Activated T-helper 1 cell treated with anti-CD3 and anti-CD28 coated beads, Interleukin-12 subunit alpha, Interleukin-12 subunit beta, Interleukin-2, Interleukin-4 antibody, amounts not matched to agents 30 ng/mL and 10 ng/mL and 1 ng/mL, durations not matched to agents 14 hours and 24 hours and 36 hours (primary cell): ENCODE data around the gene KIF20B. TPM values are rescaled to one million over a fixed set of nuclear protein-coding genes. Genes with fewer than 3 reads are reported as not detected.
"Not testable (repeated sequence)": the region's sequence is repeated elsewhere in the genome, so short reads cannot be mapped to it uniquely, and the experiment has no call there.

Experiments
- DNase-seq: peaks from one replicate; pipeline ENCODE4 v3.0.0; 2021; ENCODE audit warnings: low spot score
- H3K27ac Mint-ChIP-seq: one replicate; pipeline ENCODE4 v1.8.0; 2021; ENCODE audit warnings: mild to moderate bottlenecking, mixed read lengths
- H3K27me3 Mint-ChIP-seq: one replicate; pipeline ENCODE4 v1.8.0; 2022; ENCODE audit warnings: mild to moderate bottlenecking, moderate library complexity, mixed read lengths; ENCODE audit not compliant: insufficient read depth
- H3K36me3 Mint-ChIP-seq: one replicate; pipeline ENCODE4 v1.8.0; 2021; ENCODE audit warnings: low read depth, mixed read lengths
- H3K4me1 Mint-ChIP-seq: one replicate; pipeline ENCODE4 v1.8.0; 2021; ENCODE audit warnings: low read depth, mixed read lengths
- H3K4me3 Mint-ChIP-seq: one replicate; pipeline ENCODE4 v1.8.0; 2021; ENCODE audit warnings: mild to moderate bottlenecking, moderate library complexity, mixed read lengths
- H3K9me3 Mint-ChIP-seq: one replicate; pipeline ENCODE4 v1.8.0; 2021; ENCODE audit warnings: mixed read lengths
- intact Hi-C: fragments of 100-400 bp; cut with micrococcal nuclease; formaldehyde crosslinking; loops from one replicate; pipeline ENCODE4 v1.15.1; 2024
- total RNA-seq: library from RNA; stranded (reverse); gene quantifications from 2 replicates; pipeline ENCODE4 v1.2.3, GENCODE V29; 2022

Gene KIF20B
- total RNA-seq, 1 donor from 2014 or later = 48.7 TPM

GRCh38 chr10:89759531-89759930 lies 58.1 kb downstream of the KIF20B start:
- no peak overlapping the region for H3K4me3 Mint-ChIP-seq
- peaks cover 53% of the 10 kb centered on the region for H3K36me3 Mint-ChIP-seq
- no peaks in the 10 kb centered on the region for H3K27me3 Mint-ChIP-seq
- H3K9me3 Mint-ChIP-seq = peaks cover 3% of the 10 kb centered on the region
- no peaks in the 10 kb centered on the region for H3K4me1 Mint-ChIP-seq
- H3K27ac Mint-ChIP-seq = no peak overlapping the region
- no peak for DNase-seq
- intact Hi-C loops = no loop called here

GRCh38 chr10:89763671-89764070 lies 62.3 kb downstream of the KIF20B start:
- H3K4me3 Mint-ChIP-seq, DNase-seq, intact Hi-C loops, H3K27me3 Mint-ChIP-seq, H3K27ac Mint-ChIP-seq, H3K9me3 Mint-ChIP-seq, H3K4me1 Mint-ChIP-seq: not testable (repeated sequence)
- H3K36me3 Mint-ChIP-seq = peaks cover 63% of the 10 kb centered on the region

GRCh38 chr10:89771684-89772083 lies 70.3 kb downstream of the KIF20B start:
- Mint-ChIP-seq H3K36me3 (peaks cover 50% of the 10 kb centered on the region), H3K4me3 (no peak overlapping the region), H3K9me3 (no peaks in the 10 kb centered on the region), H3K27ac (no peak overlapping the region), H3K4me1 (peaks cover 21% of the 10 kb centered on the region), H3K27me3 (no peaks in the 10 kb centered on the region)
- intact Hi-C loops = no loop called here
- DNase-seq = no peak

GRCh38 chr10:89773081-89773480 lies 71.7 kb downstream of the KIF20B start:
- Mint-ChIP-seq H3K4me1 (peaks cover 21% of the 10 kb centered on the region), H3K27ac (no peak overlapping the region), H3K9me3 (no peaks in the 10 kb centered on the region), H3K36me3 (peaks cover 56% of the 10 kb centered on the region), H3K27me3 (no peaks in the 10 kb centered on the region), H3K4me3 (no peak overlapping the region)
- intact Hi-C loops = no loop called here
- DNase-seq = no peak

DNA sequence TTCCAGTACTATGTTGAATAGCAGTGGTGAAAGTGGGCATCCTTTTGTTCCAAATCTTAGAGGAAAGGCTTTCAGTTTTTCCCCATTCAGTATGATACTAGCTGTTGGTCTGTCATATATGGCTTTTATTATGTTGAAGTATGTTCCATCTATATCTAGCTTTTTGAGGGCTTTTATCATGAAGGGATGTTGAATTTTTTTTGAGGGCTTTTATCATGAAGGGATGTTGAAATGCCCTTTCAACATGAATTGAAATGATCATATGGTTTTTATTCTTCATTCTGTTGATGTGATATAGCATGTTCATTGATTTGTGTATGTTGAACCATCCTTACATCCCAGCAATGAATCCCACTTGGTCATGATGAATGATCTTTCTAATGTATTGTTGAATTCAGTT lies 75.3 kb downstream of the KIF20B start:
- DNase-seq = no peak
- no peaks in the 10 kb centered on the region for H3K27me3 Mint-ChIP-seq
- no peaks in the 10 kb centered on the region for H3K9me3 Mint-ChIP-seq
- H3K4me1 Mint-ChIP-seq = peaks cover 4% of the 10 kb centered on the region
- intact Hi-C loops = no loop called here
- no peak overlapping the region for H3K27ac Mint-ChIP-seq
- peaks cover 42% of the 10 kb centered on the region for H3K36me3 Mint-ChIP-seq
- no peak overlapping the region for H3K4me3 Mint-ChIP-seq

DNA sequence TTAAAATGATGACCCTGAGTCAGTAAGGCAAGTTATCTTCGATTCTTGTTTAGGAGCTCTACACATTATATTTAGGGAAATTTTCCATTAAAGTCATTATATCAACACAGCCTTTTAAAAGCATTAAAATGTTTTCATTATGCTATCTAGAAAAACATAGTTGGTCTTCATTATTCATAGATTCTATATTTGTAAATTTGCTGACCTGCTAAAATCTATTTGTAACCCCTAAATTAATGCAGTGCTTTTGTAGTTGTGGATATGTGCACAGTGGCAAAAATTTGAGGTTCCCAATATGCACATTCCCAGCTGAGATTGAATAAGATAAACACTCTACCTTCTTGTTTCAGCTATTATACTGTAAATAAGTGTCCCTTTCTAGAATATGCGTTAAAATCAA lies 81.1 kb downstream of the KIF20B start:
- H3K4me1 Mint-ChIP-seq = no peaks in the 10 kb centered on the region
- intact Hi-C loops = no loop called here
- no peak overlapping the region for H3K4me3 Mint-ChIP-seq
- H3K27ac Mint-ChIP-seq = no peak overlapping the region
- no peak for DNase-seq
- H3K9me3 Mint-ChIP-seq = no peaks in the 10 kb centered on the region
- H3K36me3 Mint-ChIP-seq = peaks cover 16% of the 10 kb centered on the region
- H3K27me3 Mint-ChIP-seq = no peaks in the 10 kb centered on the region

- H3K27ac Mint-ChIP-seq = no peak overlapping the region
- H3K4me3 Mint-ChIP-seq = no peak overlapping the region
- H3K27me3 Mint-ChIP-seq = no peaks in the 10 kb centered on the region
- H3K9me3 Mint-ChIP-seq = no peaks in the 10 kb centered on the region
- DNase-seq = no peak
- no peaks in the 10 kb centered on the region for H3K4me1 Mint-ChIP-seq
- H3K36me3 Mint-ChIP-seq = peaks cover 11% of the 10 kb centered on the region
- intact Hi-C loops = no loop called here
These were observed 82.0 kb downstream of the KIF20B start for GRCh38 chr10:89783406-89783805.

GRCh38 chr10:89785095-89785494 lies 83.7 kb downstream of the KIF20B start:
- intact Hi-C loops = no loop called here
- Mint-ChIP-seq H3K36me3 (peaks cover 4% of the 10 kb centered on the region), H3K27me3 (peaks cover 4% of the 10 kb centered on the region), H3K4me3 (no peak overlapping the region), H3K9me3 (no peaks in the 10 kb centered on the region), H3K27ac (no peak overlapping the region), H3K4me1 (peaks cover 8% of the 10 kb centered on the region)
- no peak for DNase-seq

GRCh38 chr10:89789188-89789877 lies 87.9 kb downstream of the KIF20B start:
- no peak for DNase-seq
- Mint-ChIP-seq H3K9me3 (no peaks in the 10 kb centered on the region), H3K27ac (no peak overlapping the region)

DNA sequence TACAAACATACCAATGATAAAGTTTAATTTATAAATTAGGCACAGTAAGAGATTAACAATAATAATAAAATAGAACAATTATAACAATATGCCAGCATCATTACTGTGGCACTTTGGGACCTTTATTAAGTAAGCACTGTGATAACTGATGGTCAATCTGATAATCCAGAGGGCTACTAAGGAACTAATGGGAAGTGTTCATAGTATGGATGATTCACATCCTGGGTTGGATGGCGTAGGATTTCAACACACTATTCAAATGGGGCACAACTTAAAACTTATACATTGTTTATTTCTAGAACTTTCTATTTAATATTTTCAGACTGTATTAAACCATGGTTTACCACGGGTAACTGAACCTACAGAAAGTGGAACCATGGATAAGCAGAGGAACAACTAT lies 90.8 kb downstream of the KIF20B start:
- Mint-ChIP-seq H3K27me3 (peaks cover 4% of the 10 kb centered on the region), H3K4me3 (no peak overlapping the region), H3K27ac (no peak overlapping the region), H3K4me1 (peaks cover 8% of the 10 kb centered on the region), H3K9me3 (no peaks in the 10 kb centered on the region), H3K36me3 (no peaks in the 10 kb centered on the region)
- intact Hi-C loops = loop anchor here (2.0 to 5.0 kb wide), 4 partner anchors 160 to 1079 kb away; partner anchors contain the start of gene RPP30
- no peak for DNase-seq

More at GRCh38 chr10:89789188-89789877, 87.9 kb downstream of the KIF20B start:
- Mint-ChIP-seq H3K27me3 (peaks cover 4% of the 10 kb centered on the region), H3K36me3 (no peaks in the 10 kb centered on the region), H3K4me1 (peaks cover 8% of the 10 kb centered on the region), H3K4me3 (no peak overlapping the region)
- intact Hi-C loops = no loop called here

DNA sequence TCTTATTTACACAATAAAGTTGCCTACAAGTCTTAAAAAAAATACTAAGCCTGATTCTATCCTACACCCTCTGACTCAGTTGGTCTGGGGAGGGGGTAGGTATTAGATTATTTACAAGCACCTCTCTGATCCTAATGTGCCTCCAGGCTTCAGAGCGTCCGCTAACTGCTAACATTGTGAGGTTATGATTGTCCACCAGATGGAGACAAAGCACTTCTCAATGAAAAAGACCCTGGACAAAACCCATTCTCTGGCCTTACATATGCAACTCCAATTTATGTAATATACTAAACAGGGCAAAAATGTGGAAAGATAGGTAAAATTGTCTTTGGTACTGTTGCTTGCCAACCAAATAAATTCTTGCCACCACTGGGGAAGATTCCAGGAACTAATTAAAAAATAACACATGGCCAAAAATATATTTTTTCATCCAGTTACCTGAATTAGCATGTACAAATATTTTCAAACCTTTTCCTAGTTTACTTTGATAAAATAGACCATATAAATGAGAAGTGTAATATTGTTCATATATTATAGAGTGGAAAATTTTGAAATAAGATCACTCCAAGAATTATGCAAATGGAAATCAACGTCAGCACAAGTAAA lies 92.4 kb downstream of the KIF20B start:
- intact Hi-C loops = loop anchor here (1.0 to 5.0 kb wide), 7 partner anchors 159 to 1077 kb away; partner anchors contain the start of gene RPP30
- DNase-seq = no peak
- H3K9me3 Mint-ChIP-seq = no peaks in the 10 kb centered on the region
- no peaks in the 10 kb centered on the region for H3K36me3 Mint-ChIP-seq
- no peak overlapping the region for H3K27ac Mint-ChIP-seq
- H3K4me1 Mint-ChIP-seq = peaks cover 7% of the 10 kb centered on the region
- peaks cover 4% of the 10 kb centered on the region for H3K27me3 Mint-ChIP-seq
- H3K4me3 Mint-ChIP-seq = no peak overlapping the region

GRCh38 chr10:89795840-89796239 lies 94.5 kb downstream of the KIF20B start:
- Mint-ChIP-seq H3K4me3 (no peak overlapping the region), H3K27me3 (peaks cover 2% of the 10 kb centered on the region), H3K4me1 (no peaks in the 10 kb centered on the region), H3K36me3 (no peaks in the 10 kb centered on the region), H3K9me3 (no peaks in the 10 kb centered on the region), H3K27ac (no peak overlapping the region)
- intact Hi-C loops = no loop called here
- DNase-seq = no peak

DNA sequence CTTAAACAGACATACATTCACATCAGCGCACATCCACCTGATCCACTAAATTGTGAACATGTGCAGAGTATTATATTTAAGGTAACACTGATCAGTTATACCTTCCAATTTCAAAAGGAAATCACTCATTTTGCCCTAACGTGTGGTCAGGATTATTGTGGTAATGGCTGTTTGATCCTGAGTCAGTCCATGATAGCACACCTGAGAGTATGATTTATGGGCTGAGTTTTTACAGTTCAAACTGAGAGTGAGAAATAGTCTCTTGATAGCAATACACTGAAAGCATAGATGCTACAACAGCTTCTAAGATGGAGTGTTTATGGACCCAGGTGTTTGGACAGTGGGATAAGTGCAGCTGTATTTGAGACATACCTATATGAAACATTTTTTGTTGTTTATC lies 96.7 kb downstream of the KIF20B start:
- intact Hi-C loops = no loop called here

More for the DNA sequence above, 96.7 kb downstream of the KIF20B start:
- Mint-ChIP-seq H3K27me3 (peaks cover 6% of the 10 kb centered on the region), H3K9me3 (no peaks in the 10 kb centered on the region), H3K4me3 (no peak overlapping the region), H3K36me3 (no peaks in the 10 kb centered on the region), H3K27ac (no peak overlapping the region), H3K4me1 (no peaks in the 10 kb centered on the region)
- no peak for DNase-seq
